HG03280 (cell line): ENCODE data around the gene CDC5L.
"Not testable (repeated sequence)": the region's sequence is repeated elsewhere in the genome, so short reads cannot be mapped to it uniquely, and the experiment has no call there.

Experiments used
- ATAC-seq: cut with Tn5 transposase; IDR thresholded peaks from one replicate; pipeline ENCODE4 v1.9.1; 2021; ENCODE audit warnings: mild to moderate bottlenecking, moderate library complexity; ENCODE audit not compliant: unreplicated experiment

CDC5L gene

GRCh38 chr6:44449181-44449580, 61.7 kb downstream of the CDC5L start:
- ATAC-seq, result not testable (repeated sequence)

- ATAC-seq, result no peak
Observed at GRCh38 chr6:44451803-44452695, 64.5 kb downstream of the CDC5L start.

- ATAC-seq, result no peak
Observed at GRCh38 chr6:44452725-44453124, 65.2 kb downstream of the CDC5L start.

GRCh38 chr6:44453146-44453545, 65.6 kb downstream of the CDC5L start:
- ATAC-seq, result no peak

GRCh38 chr6:44454198-44454597, 66.7 kb downstream of the CDC5L start:
- no peak for ATAC-seq

GRCh38 chr6:44456070-44456965, 68.8 kb downstream of the CDC5L start:
- ATAC-seq, result peak; percentile 72

- ATAC-seq, result no peak
Observed at GRCh38 chr6:44456966-44457292, 69.4 kb downstream of the CDC5L start.

- no peak for ATAC-seq
Observed at GRCh38 chr6:44457596-44457995, 70.1 kb downstream of the CDC5L start.

GRCh38 chr6:44458551-44458950, 71.0 kb downstream of the CDC5L start:
- no peak for ATAC-seq

GRCh38 chr6:44462335-44462734, 74.8 kb downstream of the CDC5L start:
- ATAC-seq, result no peak

GRCh38 chr6:44462797-44463727, 75.6 kb downstream of the CDC5L start:
- no peak for ATAC-seq

- no peak for ATAC-seq
Observed at GRCh38 chr6:44463728-44464450, 76.4 kb downstream of the CDC5L start.

GRCh38 chr6:44464527-44465310, 77.2 kb downstream of the CDC5L start:
- ATAC-seq, result no peak

- no peak for ATAC-seq
Observed at GRCh38 chr6:44466955-44467354, 79.4 kb downstream of the CDC5L start.

GRCh38 chr6:44468835-44469234, 81.3 kb downstream of the CDC5L start:
- no peak for ATAC-seq

- ATAC-seq, result no peak
Observed at GRCh38 chr6:44470115-44470464, 82.6 kb downstream of the CDC5L start.

GRCh38 chr6:44470746-44471145, 83.2 kb downstream of the CDC5L start:
- no peak for ATAC-seq

- no peak for ATAC-seq
Observed at GRCh38 chr6:44471271-44471981, 83.9 kb downstream of the CDC5L start.
